ELF-1 (cell line): ENCODE measurements around the gene STRA8.
"Not testable (repeated sequence)": the region's sequence is repeated elsewhere in the genome, so short reads cannot be mapped to it uniquely, and the experiment has no call there.

Experiments
- DNase-seq: peaks from one replicate; pipeline ENCODE4 v3.0.0-alpha.2; 2016; ENCODE audit warnings: low read depth, low spot score

STRA8 gene

DNA sequence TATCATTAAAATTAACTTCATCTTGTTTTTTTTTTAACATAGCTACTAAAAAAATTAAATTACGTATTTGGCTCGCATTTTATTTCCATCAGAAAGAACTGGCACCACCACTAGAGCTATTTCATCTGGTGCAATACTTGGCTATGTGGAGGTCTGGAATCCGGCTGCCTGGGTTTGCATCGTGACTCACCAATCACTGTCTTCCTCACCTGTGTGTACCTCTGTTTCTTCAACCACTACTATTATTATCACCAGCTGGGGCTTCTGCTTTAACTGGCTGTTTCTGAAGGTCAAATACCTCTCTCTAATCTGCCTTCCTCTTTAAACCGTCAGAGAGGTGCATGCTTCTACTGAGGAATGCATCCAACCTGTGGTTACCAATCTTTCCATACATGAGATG is 28.8 kb upstream of the STRA8 start:
- no peak for DNase-seq

DNA sequence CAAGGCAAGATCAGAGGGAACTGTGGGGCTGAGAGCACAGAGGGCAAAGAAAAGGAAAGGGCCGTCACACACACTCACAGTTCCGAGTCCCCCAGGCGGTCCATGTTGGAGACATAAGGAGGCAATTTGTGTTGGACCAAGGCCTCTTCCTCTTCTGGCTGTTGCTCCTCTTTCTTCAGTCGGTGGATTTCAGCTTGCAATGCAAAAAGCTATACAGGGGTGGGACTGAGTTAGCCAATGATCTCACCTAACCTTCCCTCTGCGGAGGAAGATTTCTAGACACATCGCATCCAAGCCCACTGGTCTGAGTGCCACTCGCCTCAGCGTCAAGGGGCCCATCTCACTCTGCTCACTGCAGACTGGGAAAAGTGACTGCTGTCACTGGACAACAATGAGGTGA is 27.8 kb upstream of the STRA8 start:
- no peak for DNase-seq

DNA sequence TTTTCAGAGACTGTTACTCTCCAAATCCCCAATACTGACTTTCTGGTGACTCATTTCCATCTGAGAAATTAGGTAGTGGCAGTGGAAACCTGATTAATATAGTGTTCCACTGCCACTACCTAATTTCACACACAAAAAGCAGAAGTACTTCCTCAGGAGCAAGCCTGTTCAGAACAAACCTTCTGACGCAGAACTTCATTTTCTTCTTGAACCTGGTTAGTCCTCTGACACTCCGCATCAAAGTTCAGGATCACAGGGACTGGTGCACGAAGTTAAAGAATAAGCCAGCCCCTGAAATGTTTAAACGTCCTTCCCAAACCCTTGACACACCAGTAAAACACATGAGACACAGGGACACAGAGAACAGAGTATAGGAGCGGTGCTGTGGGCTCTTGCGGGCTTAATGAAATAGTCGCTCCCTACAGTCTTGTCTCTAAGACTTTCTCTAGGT is 26.7 kb upstream of the STRA8 start:
- no peak for DNase-seq

DNA sequence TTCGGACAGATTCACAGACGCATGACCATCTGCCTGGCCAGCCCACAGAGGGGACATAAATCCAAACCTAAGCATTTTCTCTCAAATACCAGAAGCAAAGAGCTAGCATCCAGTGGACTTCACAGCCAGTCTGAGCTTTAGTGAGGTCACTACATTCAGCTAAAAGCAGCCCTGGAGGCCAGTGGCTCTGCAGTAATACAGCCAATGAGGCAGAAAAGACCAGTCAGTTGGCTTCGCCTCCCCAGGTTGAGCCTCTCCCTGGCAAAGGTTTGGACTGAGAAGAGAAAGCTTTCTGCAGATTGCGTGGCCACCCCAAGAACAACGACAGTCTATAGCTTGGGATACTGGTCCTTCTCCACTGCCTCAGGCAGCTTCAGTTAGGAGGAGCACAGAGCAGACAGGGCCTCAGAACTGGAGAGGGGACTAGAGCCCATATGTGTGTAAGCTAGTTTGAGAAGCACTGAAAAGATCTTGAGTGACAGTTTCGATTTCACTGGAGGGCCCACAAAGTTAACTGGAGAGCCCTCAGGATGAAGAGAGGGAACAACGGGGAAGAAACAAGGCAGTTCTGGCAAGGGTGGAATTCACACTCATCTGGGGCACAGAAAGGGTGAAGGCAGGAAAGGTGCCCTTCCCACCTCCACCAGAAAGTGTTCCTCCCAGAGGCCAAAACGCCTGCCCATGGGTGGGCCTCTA is 26.1 kb upstream of the STRA8 start:
- DNase-seq: no peak

DNA sequence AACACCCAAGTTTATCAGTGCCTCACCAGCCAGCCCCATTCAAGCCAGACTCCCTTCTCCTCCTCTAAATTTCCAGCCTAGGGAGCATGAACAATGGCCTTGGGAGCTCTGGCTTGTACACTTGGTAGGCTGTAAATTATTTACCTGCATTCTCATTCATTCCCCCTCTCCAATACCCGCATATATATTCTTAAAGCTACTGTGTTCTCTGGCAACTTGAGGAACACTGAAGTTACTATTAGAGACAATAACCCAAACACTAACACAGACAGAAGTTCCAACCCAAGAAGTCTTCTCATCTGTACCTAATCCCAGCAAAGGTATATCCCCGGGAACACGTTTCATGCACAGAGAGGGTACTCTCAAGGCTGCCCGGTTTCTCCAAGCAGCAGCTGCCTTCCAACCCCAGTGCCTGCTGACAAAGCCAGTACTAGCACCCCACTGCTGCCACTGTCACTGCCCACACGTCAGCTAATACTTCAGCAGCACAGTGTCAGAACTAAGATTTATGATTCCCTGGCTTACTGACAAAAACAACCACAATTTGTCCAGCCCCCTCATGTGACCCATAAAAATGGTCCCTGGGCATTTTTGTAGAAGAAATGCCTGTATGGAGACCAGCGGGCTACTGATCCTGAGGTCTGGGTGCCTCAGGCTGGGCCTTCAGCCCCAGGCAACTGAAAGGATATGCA is 25.4 kb upstream of the STRA8 start:
- no peak for DNase-seq

DNA sequence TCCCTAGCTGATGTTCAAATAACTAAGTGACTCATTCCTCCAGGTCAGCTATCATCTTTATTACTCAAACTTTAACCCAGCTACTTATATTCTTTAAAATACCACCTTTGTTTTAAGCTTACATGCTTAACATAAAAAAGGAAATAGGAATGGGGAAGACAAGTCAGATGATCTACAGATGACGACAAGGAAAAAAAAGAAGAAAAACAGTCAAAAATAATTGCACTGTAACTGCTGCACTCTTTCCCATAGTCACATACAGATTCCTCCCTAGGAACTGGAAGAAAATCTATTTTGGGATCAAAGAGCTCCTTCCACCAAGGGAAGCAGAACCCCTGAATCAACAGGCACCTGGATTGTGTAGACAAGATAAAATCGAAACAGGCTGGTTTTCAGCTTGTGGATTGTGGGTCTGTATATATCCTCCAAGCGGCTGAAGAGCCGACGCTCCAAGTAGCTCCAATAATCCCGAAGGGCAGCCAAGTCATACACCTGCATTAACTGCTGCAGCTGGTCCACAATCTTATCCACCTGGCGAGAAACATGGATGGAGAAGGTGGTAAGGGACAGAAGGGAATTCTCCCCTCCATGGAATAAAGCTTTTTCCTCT is 24.3 kb upstream of the STRA8 start:
- no peak for DNase-seq

DNA sequence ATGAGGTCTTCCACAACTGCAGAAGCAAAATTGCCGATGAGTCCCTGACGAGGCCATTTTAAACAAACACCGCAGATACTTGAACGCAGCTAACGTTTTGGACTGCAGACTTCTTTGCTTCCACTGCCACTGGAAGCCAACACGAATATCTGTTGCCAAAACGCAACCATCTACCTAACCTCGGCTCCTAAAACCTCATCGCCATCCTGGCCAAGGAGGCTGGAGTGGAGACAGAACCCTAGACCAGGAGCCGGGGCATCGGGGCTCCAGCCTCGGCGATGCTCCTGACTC is 22.8 kb upstream of the STRA8 start:
- no peak for DNase-seq

DNA sequence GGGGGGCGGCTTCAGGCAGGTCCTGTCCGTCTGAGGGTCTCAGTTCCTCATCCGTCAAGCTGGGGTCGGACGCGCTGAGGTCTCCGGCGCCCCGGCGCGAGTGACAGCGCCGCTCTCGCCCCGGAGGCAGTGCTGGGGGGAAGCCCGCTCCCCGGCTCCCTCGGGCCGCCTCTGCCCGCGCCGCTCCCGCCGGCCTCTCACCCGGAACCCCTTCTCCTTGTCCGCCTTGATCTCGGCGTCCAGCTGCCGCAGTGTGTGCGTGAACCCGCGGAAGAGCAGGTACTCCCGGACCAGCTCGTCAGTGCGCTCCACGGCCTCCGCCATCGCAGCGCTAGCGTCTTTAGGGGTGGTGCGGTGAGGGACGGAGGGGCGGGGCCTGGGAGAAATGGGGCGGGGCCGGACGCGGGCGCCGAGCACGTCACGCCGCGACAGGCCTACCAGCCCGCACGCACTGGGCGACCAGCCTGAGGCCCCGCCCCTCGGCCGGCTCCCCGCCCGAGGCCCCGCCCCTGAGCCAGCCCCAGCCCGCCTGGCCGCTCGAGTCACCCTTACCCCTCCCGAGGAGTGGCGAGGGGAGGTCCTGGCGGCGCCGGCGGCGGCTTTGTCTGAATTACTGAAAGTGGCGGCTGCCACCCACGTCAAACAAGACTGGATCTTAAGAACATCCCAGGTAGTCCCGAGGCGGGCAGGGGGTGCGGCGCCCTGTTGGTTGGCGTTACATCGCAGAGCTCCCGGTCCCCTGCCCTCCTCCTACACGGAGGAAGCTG is 22.3 kb upstream of the STRA8 start, which contains the start of gene WDR91:
Gene WDR91, minus strand, starts transcription at position 348 of the 767 bp plus-strand sequence. Its CDS starts 24 bp downstream, at position 324.
- DNase-seq: peak; percentile 95

DNA sequence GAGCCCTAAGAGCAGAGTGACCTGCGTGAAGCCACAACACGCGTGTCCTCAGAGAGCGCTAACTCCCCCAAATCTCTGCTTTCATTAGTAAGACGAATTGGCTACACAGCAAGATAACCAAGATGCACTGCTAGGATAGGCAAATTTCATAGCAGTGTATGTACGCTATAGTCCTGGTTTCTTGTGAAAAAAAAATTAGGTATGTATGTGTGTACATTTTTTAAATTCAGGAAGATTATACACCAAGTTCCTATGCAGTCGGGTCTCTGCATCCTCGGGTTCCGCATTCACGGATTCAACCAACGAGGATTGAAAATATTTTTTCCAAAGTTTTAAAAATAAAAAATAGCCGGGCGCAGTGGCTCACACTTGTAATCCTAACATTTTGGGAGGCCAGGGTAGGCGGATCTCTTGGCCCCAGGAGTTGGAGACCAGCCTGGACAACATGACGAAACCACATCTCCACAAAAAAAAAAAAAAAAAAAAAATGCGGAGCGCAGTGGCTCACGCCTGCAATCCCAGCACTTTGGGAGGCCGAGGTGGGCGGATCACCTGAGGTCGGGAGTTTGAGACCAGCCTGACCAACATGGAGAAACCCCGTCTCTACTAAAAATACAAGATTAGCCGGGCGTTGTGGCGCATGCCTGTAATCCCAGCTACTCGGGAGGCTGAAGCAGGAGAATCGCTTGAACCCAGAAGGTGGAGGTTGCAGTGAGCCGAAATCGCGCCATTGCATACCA is 21.5 kb upstream of the STRA8 start:
- DNase-seq: not testable (repeated sequence)

DNA sequence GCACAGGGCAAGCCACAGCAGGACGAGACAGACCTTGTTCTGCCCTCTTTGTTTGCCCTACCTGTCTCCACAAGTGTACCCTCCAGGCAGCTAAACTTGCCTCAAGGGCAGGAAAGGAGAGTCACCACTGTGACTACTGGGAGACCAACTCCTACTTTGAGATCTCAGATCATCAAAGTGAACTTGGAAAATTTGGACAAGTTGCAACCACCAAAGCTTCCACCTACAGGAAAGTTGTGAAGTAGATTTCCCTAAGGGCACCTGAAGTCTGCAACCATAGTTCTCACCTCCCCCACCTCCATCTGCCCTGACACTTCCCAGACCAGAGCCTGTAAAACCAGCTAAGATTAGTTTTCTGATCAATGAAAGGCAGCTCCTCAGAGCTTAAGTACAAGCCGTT is 19.8 kb upstream of the STRA8 start:
- DNase-seq: peak; percentile 85

DNA sequence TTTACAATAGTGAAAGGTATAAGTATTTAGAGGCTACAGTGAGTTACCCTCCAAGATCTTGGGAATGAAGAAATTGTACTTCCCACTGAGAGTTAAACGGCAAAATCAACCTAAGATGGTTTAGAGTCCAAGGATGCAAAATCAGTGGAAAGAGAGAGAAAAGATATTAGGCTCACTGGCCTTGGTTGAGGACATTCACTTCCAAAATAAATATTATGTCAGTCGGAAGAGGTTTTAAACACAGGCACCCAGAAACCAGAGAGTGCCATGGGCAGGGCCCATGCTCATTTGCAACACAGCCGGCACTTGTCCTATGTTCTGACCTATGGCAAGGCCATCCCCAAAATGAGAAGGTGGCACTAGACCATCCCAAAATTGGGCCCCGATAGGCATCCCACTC is 18.5 kb upstream of the STRA8 start:
- DNase-seq: no peak

DNA sequence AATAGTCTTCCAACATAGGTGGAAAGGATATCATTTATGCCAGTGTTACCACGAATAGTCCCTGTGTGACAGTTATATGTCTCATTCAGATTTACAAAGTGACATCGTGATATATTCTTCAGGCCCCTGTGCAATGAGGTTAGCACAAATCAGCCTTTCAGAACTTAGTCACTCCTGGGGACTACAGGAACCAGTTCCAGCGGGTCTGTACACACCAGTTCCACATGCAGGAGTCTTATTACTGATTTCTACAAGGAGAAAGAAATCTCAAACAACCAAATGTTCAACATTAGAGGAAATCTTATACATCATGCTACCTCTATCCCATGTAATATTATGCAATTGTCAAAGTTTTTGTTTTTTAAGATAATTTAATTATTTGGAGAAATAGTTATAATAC is 17.9 kb upstream of the STRA8 start:
- DNase-seq: no peak

DNA sequence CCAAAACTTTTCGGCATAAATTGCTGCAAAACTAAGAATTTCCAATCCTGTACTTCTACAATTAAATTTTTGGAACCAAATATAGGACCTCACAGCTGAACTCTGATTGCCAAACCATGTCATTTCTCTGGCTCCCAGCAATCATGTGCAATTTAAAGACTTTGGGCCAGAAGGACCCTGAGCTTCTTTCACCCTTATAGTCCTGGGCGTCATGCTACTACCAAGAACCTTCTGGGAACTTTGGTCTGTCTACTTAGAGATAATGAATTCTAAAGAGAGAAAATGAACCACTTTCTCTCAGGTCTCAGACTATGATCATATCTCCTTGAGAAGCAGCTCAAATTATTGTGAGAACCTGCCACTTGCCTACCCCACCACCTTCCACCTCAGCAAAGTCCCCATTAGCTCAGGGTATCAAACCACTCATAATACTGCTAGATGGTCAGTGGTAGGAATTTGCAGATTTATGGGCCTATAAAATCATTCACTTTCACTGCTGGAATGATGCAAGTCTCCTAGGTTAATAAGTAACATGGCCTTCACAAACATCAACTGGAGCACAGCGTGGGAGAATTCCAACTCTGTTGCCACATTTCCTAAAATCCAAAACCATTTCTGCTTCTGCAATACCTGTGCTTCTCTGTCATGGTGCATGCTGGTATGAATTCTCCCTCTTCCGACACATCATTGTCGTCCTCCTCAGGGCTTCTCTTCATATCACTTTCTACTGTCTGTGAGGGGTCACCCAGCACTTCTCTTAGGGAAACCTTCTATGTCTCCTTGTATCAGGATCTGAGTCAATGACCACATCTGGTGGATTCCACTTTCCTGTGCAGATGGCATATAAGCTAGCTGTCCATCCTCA is 15.8 kb upstream of the STRA8 start:
- no peak for DNase-seq

DNA sequence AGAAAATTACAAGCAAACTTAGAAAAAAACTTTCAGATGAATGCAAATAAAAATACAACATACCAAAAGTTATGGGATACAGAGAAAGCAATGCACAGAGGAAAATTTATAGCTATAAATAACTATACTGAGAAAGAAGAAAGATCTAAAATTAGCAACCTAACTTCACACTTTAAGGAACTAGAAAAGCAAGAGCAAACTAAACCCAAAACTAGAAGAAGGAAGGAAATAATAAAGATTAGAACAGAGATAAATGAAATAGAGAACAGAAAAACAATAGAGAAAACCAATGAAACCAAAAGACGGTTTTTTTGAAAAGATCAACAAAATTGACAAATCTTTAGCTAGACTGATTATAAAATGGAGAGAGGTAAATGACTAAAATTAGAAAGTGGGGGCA is 9.6 kb upstream of the STRA8 start:
- DNase-seq: no peak

DNA sequence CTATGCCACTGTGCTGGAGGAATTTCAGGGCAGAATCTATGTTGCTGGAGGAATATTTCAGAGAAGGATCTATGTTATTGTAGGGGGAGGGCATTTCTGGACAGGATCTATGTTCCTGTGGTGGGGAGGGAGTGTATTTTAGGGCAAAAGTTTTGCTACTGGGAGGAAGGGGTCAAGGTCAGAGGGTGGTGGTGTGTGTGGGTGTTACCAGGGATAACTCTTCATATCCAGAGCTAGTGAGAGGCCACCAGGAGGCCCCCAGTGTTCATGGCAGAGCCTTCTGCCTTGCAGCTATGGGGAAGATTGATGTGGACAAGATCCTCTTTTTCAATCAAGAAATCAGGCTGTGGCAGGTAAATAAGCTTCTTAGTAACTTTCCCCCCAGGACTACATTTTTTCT is 2.0 kb upstream of the STRA8 start:
- no peak for DNase-seq

DNA sequence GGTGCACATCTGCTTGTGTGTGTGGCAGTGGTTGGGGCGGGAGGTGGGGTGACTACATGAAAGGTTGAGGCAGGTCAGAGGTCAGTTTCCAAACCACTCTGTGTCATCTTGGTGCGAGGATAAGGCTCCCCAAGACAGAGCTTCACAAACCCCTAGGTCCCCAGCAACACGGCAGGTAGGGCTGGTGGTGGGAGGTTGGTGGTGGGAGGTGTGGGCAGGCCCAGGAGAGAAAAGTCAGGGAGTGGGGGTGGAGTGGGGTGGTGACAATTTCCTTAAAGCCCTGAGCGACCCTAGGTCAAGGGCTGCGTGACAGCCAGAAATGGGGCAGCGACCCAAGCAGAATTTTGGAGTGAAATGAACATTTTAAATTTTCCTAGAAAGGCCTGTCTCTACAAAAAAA is 1.6 kb upstream of the STRA8 start:
- DNase-seq: no peak

DNA sequence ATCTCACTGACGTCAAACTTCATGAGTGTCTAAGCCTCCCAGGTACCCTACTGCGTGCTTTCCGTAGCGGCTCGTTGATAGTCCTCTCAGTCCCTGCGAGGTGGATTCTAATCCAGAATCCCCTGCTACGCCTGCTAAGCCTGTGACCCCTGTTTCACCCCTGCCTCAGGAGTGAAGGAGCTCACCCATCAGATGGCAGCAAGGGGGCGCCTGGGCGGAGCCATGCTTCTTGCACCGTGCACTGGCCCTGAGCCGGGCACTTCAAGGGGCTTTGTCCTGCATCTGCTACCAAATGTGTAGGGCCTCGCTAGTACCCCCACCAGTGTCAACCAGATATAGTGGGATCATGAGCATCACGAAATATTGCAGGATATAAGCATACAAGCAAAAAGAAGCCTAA is 918 bp upstream of the STRA8 start:
- peak; percentile 21 for DNase-seq

DNA sequence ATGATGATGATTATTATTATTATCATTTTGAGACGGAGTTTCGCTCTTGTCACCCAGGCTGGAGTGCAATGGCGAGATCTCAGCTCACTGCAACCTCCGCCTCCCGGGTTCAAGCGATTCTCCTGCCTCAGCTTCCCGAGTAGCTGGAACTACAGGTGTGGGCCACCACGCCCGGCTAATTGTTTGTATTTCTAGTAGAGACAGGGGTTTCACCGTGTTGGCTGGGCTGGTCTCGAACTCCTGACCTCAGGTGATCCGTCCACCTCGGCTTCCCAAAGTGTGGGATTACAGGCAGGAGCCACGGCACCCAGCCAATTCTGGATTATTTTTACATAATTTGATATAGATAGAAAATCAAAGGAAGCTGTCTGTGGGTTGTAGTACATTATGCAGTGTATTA is 457 bp downstream of the STRA8 start:
- DNase-seq: not testable (repeated sequence)

DNA sequence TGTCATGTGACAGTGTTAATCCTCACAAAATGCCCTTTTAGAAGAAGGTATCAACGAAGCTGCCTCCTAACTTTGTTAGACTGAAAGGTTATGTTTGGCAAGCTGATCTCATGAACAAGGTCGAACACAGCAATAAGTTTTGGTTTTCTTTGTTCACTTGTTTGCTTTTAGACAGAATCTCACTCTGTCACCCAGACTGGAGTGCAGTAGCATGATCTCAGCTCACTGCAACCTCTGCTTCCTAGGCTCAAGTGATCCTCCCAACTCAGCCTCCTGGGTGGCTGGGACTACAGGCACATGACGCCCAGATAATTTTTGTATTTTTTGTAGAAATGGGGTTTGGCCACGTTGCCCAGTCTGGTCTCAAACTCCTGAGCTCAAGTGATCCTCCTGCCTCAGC is 1.1 kb downstream of the STRA8 start:
- DNase-seq: no peak

DNA sequence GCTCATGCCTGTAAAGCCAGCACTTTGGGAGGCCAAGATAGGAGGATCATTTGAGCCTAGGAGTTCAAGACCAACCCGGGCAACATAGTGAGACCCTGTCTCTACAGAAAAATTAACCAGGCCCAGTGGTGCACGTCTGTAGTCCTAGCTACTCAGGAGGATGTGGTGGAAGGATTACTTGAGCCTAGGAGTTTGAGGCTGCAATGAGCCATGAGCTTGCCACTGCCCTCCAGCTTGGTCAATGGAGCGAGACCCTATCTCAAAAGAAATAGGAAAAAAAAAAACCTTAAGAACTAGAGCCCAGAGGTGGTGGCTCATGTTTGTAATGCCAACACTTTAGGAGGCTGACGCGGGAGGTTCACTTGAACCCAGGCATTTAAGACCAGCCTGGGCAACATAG is 2.2 kb downstream of the STRA8 start:
- no peak for DNase-seq

DNA sequence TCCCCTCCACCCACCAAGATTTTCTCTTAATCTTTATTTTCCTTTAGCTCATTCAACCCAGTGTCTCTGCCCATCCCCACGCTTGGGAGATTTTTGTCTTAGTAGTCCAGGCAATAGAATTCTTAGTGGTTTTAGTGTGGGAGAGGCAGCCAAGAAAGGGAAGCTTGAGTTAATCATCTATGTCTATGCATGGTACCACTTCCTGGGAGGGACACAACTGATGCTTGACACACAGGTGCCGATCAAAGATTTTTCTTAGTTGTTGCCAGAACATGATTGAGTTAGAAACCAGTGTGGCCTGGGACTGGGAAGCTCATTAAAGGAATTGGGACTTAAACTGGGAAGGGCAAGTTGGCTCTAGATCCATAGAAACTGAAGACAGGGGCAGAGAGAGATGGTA is 3.1 kb downstream of the STRA8 start:
- DNase-seq: no peak
